ENCODE data around the gene SMAD4.
A peak's percentile ranks its signal among the peaks of the same experiment; 100 is the strongest.

Gene SMAD4

DNA sequence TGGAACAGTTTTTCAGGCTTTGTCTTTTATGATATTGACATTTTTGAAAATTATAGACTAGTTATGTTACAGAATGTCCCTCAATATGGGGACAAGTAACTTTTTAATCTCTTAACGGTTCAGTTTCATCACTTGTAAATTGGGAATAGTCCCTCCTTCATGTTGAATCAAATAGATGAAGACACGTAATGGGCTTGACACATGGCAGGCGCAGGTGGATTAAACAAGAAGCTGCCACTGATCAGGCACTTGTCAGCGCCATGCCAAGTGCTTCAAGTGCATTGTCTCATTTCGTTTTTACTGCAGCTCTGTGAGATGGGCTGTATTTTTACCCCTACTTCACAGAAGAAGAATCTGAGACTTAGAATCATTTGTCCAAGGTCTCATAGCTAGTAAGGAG is 9.5 kb upstream of the SMAD4 start:
- TF ChIP-seq, protein P1, sequence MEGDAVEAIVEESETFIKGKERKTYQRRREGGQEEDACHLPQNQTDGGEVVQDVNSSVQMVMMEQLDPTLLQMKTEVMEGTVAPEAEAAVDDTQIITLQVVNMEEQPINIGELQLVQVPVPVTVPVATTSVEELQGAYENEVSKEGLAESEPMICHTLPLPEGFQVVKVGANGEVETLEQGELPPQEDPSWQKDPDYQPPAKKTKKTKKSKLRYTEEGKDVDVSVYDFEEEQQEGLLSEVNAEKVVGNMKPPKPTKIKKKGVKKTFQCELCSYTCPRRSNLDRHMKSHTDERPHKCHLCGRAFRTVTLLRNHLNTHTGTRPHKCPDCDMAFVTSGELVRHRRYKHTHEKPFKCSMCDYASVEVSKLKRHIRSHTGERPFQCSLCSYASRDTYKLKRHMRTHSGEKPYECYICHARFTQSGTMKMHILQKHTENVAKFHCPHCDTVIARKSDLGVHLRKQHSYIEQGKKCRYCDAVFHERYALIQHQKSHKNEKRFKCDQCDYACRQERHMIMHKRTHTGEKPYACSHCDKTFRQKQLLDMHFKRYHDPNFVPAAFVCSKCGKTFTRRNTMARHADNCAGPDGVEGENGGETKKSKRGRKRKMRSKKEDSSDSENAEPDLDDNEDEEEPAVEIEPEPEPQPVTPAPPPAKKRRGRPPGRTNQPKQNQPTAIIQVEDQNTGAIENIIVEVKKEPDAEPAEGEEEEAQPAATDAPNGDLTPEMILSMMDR (IDR thresholded peaks at IDR 0.05; ENCODE audit: extremely low read depth, insufficient read depth, missing control alignments): no peak
- in situ Hi-C loops (cut with MboI; ENCODE audit: low pct_unique_long_range_greater_than_20kb, low sequenced_read_pairs, unreplicated experiment): no loop called here
- DNase-seq (ENCODE audit: low spot score): no peak

DNA sequence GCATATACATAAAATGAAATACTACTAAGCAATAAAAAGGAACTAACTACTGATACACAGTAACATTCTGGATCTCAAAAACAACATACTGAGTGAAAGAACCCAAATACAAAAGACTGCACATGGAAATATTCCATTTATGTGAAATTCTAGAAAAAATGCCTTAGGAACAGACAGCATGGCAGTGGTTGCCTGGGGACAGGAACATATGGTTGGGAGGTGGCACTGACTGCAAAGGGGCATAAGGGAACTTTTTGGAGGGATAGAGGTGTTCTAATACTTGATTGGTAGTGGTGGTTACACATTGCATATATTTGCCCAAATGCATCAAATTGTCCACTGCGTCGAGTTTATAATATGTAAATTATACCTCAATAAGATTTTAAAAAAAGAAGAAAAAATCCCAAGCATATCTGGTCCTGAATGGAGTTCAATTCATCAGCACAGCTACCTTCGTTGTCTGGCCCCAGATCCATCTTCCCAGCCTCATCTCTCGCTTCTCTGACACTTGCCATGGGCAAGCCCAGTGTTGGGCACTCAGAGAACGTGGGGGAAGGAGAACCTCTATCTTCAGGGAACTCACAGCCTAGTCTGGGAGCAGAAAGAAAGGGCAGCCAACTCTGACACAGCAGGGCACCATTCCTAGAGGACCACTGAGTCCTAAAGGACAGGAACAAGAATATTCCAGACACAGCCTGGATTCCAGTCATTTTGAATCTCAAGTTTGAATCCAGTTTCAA is 8.6 kb upstream of the SMAD4 start:
- DNase-seq (ENCODE audit: low spot score): no peak
- in situ Hi-C loops (cut with MboI; ENCODE audit: low pct_unique_long_range_greater_than_20kb, low sequenced_read_pairs, unreplicated experiment): no loop called here
- TF ChIP-seq, protein P1 (IDR thresholded peaks at IDR 0.05; ENCODE audit: extremely low read depth, insufficient read depth, missing control alignments): no peak

DNA sequence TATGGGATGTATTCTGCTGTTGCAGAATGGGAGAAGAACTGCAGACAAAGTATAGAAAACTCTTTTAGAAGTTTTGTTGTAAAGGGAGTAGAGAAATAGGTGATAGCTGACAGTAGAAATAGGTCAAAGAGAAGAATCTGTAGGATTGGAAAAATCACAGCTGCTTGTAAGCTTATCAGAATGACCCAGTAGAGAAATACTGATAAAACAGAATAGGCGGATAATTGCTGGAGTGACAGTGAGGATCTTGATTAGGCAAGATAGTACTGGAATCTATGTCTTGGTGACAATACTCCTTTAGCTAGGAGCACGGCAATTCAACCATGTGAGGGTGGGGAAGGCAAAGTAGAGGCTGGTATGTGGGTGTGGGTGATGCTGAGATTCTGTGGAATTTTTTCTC is 4.5 kb upstream of the SMAD4 start:
- TF ChIP-seq, protein P1 (IDR thresholded peaks at IDR 0.05; ENCODE audit: extremely low read depth, insufficient read depth, missing control alignments): no peak
- in situ Hi-C loops (cut with MboI; ENCODE audit: low pct_unique_long_range_greater_than_20kb, low sequenced_read_pairs, unreplicated experiment): loop anchor here (25.0 kb wide), 1 partner anchor 188 kb away; no protein-coding TSS in a partner anchor
- no peak for DNase-seq (ENCODE audit: low spot score)

DNA sequence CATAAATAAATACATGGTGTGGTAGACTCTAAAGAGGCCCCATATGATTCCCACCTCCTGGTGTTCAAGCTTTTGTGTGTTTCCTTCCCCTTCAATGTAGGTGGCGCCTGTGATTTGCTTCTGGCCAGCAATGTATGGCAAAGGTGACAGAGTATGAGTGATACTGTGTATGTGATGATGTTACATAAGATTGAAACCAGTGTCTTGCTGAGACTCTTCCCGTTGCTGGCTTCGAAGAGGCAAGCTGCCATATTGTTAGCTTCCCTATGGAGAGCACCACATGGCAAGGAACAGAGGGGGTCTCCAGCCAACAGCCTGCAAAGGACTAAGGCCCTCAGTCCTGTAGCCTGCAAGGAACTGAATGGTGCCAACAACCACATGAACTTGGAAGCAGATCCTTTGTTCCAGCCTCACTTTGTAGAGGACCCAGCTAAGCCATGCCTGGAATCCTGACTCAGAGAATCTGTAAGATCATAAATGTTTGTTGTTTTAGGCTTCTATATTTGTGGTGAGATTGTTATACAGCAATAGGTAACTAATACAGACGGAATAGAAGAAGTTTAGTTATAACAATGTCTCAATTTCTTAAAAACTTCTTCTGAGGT is 1.7 kb upstream of the SMAD4 start:
- TF ChIP-seq, protein P1 (IDR thresholded peaks at IDR 0.05; ENCODE audit: extremely low read depth, insufficient read depth, missing control alignments): peak; percentile 16
- in situ Hi-C loops (cut with MboI; ENCODE audit: low pct_unique_long_range_greater_than_20kb, low sequenced_read_pairs, unreplicated experiment): loop anchor here (25.0 kb wide), 1 partner anchor 191 kb away; no protein-coding TSS in a partner anchor
- peak; percentile 34 for DNase-seq (ENCODE audit: low spot score)

DNA sequence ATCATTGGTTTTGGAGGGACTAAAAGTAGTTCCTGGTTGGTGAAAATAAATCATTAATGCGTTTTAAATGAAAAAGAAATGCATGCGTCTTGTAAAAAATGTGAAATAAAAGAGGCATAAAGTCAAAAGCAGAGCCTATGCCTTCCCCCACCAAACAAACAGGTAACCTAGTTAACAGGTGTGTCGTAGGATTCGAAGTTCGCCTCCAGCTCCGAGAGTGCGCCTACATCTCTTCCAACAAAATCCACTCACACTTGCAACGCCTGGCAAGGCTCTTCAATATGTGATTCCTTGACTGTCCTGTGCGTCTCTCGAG is 677 bp upstream of the SMAD4 start:
- TF ChIP-seq, protein P1 (IDR thresholded peaks at IDR 0.05; ENCODE audit: extremely low read depth, insufficient read depth, missing control alignments): no peak
- DNase-seq (ENCODE audit: low spot score): no peak
- in situ Hi-C loops (cut with MboI; ENCODE audit: low pct_unique_long_range_greater_than_20kb, low sequenced_read_pairs, unreplicated experiment): loop anchor here (25.0 kb wide), 1 partner anchor 192 kb away; no protein-coding TSS in a partner anchor

DNA sequence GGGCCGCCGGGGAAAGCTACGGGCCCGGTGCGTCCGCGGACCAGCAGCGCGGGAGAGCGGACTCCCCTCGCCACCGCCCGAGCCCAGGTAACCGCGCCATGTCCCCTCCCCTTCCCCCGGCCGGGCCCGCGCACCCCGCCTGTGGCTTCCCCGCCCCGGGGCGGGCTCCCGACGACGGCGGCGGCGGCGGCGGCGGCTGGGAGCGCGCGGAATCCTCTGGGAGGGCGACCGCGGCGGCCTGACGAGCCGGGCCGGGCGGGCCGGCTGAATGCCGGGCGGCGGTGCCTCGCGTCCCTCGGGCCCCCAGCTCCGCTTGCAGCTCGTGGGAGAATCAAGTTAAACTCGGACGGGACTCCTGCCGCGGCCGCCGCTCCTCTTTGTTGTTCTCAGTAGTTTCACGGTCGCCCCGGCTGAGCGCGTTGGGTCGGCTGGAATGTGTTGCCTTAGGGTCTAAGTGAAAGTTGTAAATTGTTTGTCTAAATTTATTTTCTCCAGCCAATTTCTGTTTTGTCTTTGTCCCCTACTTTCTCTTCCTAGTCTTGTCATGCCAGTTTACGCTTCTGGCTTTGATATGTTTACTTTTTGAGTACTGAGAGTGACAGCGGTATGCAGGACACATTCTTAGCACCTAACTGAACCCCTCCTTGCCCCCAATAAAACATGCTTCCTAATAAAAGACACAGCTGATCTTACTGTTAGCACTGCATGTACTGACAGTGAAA is 685 bp downstream of the SMAD4 start:
- DNase-seq (ENCODE audit: low spot score): peak; percentile 82
- TF ChIP-seq, protein P1 (IDR thresholded peaks at IDR 0.05; ENCODE audit: extremely low read depth, insufficient read depth, missing control alignments): no peak
- in situ Hi-C loops (cut with MboI; ENCODE audit: low pct_unique_long_range_greater_than_20kb, low sequenced_read_pairs, unreplicated experiment): loop anchor here (25.0 kb wide), 1 partner anchor 193 kb away; no protein-coding TSS in a partner anchor
